Measurements from ENCODE around the gene LRP1B. TPM values are rescaled to one million over a fixed set of nuclear protein-coding genes. Genes with fewer than 3 reads are reported as not detected.

Gene LRP1B
- total and polyA plus RNA-seq, 4 donors, result 0.01 to 0.84 (median 0.17) TPM

- TF ChIP-seq REST (IDR thresholded peaks at IDR 0.05), result no peak
These were observed 92.0 kb downstream of the LRP1B start (continued) for GRCh38 chr2:142038826-142039225.

DNA sequence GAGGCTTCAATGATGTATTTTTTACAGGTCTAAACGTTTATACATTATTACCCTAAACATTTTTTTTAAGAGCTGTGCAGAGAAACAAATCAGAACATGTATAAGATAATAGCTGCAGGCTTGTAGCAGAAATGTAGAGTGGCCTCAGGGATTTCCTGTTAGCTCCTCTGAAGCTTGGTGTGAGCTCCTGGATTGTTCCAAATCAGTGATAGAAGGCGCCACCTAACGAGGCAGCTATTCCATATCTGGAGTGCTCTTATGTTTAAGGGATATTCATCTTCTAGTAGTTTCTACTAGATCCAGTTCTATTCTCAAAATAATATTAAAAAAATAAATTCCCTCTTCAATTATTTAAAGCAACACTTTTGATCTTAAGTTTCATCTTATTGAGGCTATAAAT, 93.1 kb downstream of the LRP1B start:
- Histone ChIP-seq H3K9me3 (ENCODE audit: control insufficient read depth in 4 of 4, low read length in 3 of 4) (no peaks in the 10 kb centered on the region), H3K27ac (ENCODE audit: low read depth in 1 of 2, low read length in 2 of 2) (no peak overlapping the region), H3K4me3 (ENCODE audit: low read depth in 1 of 3, low read length in 3 of 3) (no peak overlapping the region), H3K4me1 (ENCODE audit: control insufficient read depth in 4 of 4, insufficient read depth in 4 of 4, low read length in 3 of 4) (no peaks in the 10 kb centered on the region), H3K9ac (ENCODE audit: low read depth in 1 of 2, low read length in 2 of 2) (no peak overlapping the region), H3K36me3 (ENCODE audit: control insufficient read depth in 4 of 4, insufficient read depth in 3 of 4, low read depth in 1 of 4, low read length in 3 of 4) (no peaks in the 10 kb centered on the region), H3K27me3 (ENCODE audit: control insufficient read depth in 4 of 4, insufficient read depth in 4 of 4, low read length in 3 of 4) (no peaks in the 10 kb centered on the region)
- WGBS, result 41% methylated on average over 3 of the region's 3 CpGs
- no peak for TF ChIP-seq ZBTB33 (IDR thresholded peaks at IDR 0.05)
- no peak for TF ChIP-seq ATF3 (IDR thresholded peaks at IDR 0.05)
- TF ChIP-seq RAD21 (IDR thresholded peaks at IDR 0.05), result no peak
- TF ChIP-seq HNF4A (conservative IDR thresholded peaks at IDR 0.05), result no peak
- no peak for TF ChIP-seq TAF1 (conservative IDR thresholded peaks at IDR 0.05)
- no peak for TF ChIP-seq NR2F2 (IDR thresholded peaks at IDR 0.05)
- no peak for TF ChIP-seq CTCF (IDR thresholded peaks at IDR 0.05; ENCODE audit: low read depth, low read length, missing input control)
- no peak for TF ChIP-seq GABPA (IDR thresholded peaks at IDR 0.05 in 1 of 2, conservative IDR thresholded peaks at IDR 0.05 in 1 of 2)
- TF ChIP-seq JUND (IDR thresholded peaks at IDR 0.05), result no peak
- TF ChIP-seq FOXA1 (IDR thresholded peaks at IDR 0.05), result no peak
- no peak for TF ChIP-seq YY1 (IDR thresholded peaks at IDR 0.05)
- TF ChIP-seq HNF4G (IDR thresholded peaks at IDR 0.05), result no peak
- TF ChIP-seq FOXA2 (IDR thresholded peaks at IDR 0.05), result no peak
- no peak for TF ChIP-seq EGR1 (IDR thresholded peaks at IDR 0.05; ENCODE audit: low read depth in 2 of 2)
- no peak for TF ChIP-seq MAX (IDR thresholded peaks at IDR 0.05)
- TF ChIP-seq SP1 (IDR thresholded peaks at IDR 0.05), result no peak
- DNase-seq (ENCODE audit: low spot score), result no peak
